Stimulated activated effector memory CD8-positive, alpha-beta T cell treated with anti-CD3 and anti-CD28 coated beads, Interleukin-12 subunit alpha, Interleukin-12 subunit beta, amount 100 ng/mL, for 72 hours (primary cell): ENCODE data around the gene MDP1.
"Not testable (repeated sequence)": the region's sequence is repeated elsewhere in the genome, so short reads cannot be mapped to it uniquely, and the experiment has no call there.

Experiments
- ATAC-seq: fragments of 150-1000 bp; cut with Tn5 transposase; 2 replicates; pipeline ENCODE4 v1.10.0; 2021
- DNase-seq, 2 donors: peaks; one replicate each; pipeline ENCODE4 v3.0.0; 2021 to 2022; ENCODE audit warnings: low spot score in 2 of 2
- H3K27ac Mint-ChIP-seq: one replicate; pipeline ENCODE4 v1.8.0; 2022; ENCODE audit warnings: mild to moderate bottlenecking, mixed read lengths
- H3K36me3 Mint-ChIP-seq: one replicate; pipeline ENCODE4 v1.8.0; 2022; ENCODE audit warnings: mild to moderate bottlenecking, mixed read lengths
- H3K4me1 Mint-ChIP-seq: one replicate; pipeline ENCODE4 v1.8.0; 2022; ENCODE audit warnings: mixed read lengths
- H3K4me3 Mint-ChIP-seq: one replicate; pipeline ENCODE4 v1.8.0; 2022; ENCODE audit warnings: mild to moderate bottlenecking, mixed read lengths
- H3K9me3 Mint-ChIP-seq: one replicate; pipeline ENCODE4 v1.8.0; 2022; ENCODE audit warnings: mixed read lengths

Gene MDP1

DNA sequence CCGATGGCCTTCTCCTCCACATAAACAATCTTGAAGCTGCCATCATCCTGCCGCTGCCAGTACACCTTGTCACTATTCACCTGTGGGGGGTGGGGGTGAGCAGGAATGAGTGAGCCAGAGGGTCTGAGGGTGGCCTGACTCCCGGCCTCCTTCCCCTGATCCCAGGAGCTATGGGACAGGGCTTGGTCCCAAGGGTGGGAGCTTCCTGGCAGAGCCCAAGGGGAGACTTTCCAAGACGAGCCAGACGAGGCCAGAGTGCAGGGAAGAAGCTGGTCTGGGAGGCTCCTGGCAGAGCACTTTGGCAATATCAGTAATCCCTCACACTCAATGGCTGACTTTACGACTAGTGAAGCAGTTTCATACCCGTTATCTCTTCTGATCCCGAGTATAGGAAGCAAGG, 39.6 kb upstream of the MDP1 start:
- peaks cover 5% of the 10 kb centered on the region for H3K36me3 Mint-ChIP-seq
- H3K27ac Mint-ChIP-seq, result no peak overlapping the region
- H3K4me1 Mint-ChIP-seq, result peaks cover 3% of the 10 kb centered on the region
- H3K4me3 Mint-ChIP-seq, result no peak overlapping the region
- no peaks in the 10 kb centered on the region for H3K9me3 Mint-ChIP-seq
- no peak for DNase-seq
- ATAC-seq, result no peak

- ATAC-seq (no peak), DNase-seq (no peak)
- Mint-ChIP-seq H3K9me3 (no peaks in the 10 kb centered on the region), H3K4me1 (peaks cover 9% of the 10 kb centered on the region), H3K4me3 (no peak overlapping the region), H3K36me3 (peaks cover 5% of the 10 kb centered on the region), H3K27ac (no peak overlapping the region)
These were observed 38.9 kb upstream of the MDP1 start for GRCh38 chr14:24254630-24255392.

GRCh38 chr14:24253936-24254335, 38.1 kb upstream of the MDP1 start:
- Mint-ChIP-seq H3K4me1 (peaks cover 14% of the 10 kb centered on the region), H3K36me3 (peaks cover 5% of the 10 kb centered on the region), H3K9me3 (no peaks in the 10 kb centered on the region), H3K27ac (no peak overlapping the region), H3K4me3 (no peak overlapping the region)
- no peak for DNase-seq
- ATAC-seq, result no peak

- Mint-ChIP-seq H3K4me3 (no peak overlapping the region), H3K9me3 (no peaks in the 10 kb centered on the region), H3K27ac (no peak overlapping the region), H3K36me3 (peaks cover 5% of the 10 kb centered on the region), H3K4me1 (peaks cover 19% of the 10 kb centered on the region)
- ATAC-seq, result no peak
- DNase-seq, result no peak
These were observed 36.6 kb upstream of the MDP1 start for GRCh38 chr14:24252289-24253124.

DNA sequence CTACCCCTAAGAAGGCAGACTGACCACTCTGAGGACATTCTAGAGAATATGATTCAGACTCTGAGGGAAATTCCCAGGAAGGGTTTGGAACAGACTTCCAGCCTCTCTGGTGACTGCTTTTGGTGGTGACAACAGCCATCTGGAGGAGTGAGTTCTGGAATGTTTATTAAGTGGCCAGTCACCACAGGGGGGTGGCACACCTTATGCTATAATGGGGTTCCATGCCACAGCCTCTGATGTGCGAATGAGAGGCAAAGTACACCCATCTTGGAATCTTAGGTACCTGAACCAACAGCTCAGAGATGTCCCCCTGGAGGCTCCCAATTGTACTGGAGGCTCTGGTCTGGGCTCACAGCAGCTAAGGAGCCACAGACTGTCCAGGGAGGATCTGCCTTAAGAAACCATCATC, 36.0 kb upstream of the MDP1 start:
- Mint-ChIP-seq H3K36me3 (peaks cover 5% of the 10 kb centered on the region), H3K27ac (peak overlapping the region; percentile 65), H3K4me3 (no peak overlapping the region), H3K9me3 (no peaks in the 10 kb centered on the region), H3K4me1 (peaks cover 25% of the 10 kb centered on the region)
- ATAC-seq (no peak), DNase-seq (no peak)

DNA sequence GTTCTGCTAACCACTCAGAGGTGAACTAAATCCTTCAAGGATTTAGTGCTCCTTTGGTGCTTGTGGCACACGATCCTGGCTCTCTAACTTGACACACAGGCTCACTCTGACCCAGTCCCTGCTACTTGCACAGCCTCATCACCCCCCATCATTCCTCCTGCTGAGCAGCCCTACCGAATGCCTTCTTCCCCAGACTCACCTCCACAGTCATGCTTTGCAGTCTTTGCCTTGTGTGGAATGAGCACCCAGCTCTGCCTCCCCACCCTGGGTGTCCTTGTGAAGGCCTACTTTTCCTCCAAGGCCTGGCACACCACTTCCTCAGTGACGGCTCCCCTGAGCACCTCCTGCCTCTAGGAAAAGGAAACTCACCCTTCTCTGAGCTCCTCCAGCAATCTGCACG, 34.5 kb upstream of the MDP1 start:
- Mint-ChIP-seq H3K9me3 (no peaks in the 10 kb centered on the region), H3K36me3 (peaks cover 4% of the 10 kb centered on the region), H3K27ac (peak overlapping the region; percentile 65), H3K4me3 (no peak overlapping the region), H3K4me1 (peaks cover 29% of the 10 kb centered on the region)
- DNase-seq (no peak), ATAC-seq (no peak)

- Mint-ChIP-seq H3K9me3 (no peaks in the 10 kb centered on the region), H3K27ac (peak overlapping the region; percentile 65), H3K4me3 (no peak overlapping the region), H3K4me1 (peaks cover 34% of the 10 kb centered on the region), H3K36me3 (no peaks in the 10 kb centered on the region)
- no peak for ATAC-seq
- DNase-seq, result no peak
These were observed 33.6 kb upstream of the MDP1 start for GRCh38 chr14:24249230-24250021.

- peaks cover 8% of the 10 kb centered on the region for H3K36me3 Mint-ChIP-seq
- H3K27ac Mint-ChIP-seq, result peak overlapping the region; percentile 88
- DNase-seq (no peak), ATAC-seq (no peak)
- peaks cover 50% of the 10 kb centered on the region for H3K4me1 Mint-ChIP-seq
- no peaks in the 10 kb centered on the region for H3K9me3 Mint-ChIP-seq
- peak overlapping the region; percentile 37 for H3K4me3 Mint-ChIP-seq
These were observed 31.6 kb upstream of the MDP1 start for GRCh38 chr14:24247422-24247821.

DNA sequence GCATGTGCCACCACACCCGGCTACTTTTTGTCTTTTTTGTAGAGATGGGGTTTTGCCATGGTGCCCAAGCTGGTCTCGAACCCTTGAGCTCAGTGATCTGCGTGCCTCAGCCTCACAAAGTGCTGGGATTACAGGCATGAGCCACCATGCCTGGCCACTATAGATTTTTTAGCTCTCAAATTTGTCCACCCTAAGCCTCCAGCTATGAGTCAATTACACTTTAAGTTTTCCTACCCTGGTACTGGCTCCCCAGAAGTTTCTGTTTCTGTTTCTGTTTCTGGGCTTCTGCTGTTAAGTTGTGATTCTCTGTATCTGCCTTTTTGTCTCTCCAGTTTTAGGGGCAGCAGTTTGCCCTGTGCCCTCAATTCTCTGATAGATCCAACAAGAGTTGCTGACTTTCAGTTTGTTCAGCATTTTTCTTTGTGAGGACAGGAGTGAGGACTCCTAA, 30.9 kb upstream of the MDP1 start:
- peak; percentile 35 for ATAC-seq
- Mint-ChIP-seq H3K4me3 (peak overlapping the region; percentile 37), H3K4me1 (peaks cover 50% of the 10 kb centered on the region), H3K27ac (peak overlapping the region; percentile 88), H3K36me3 (peaks cover 15% of the 10 kb centered on the region), H3K9me3 (no peaks in the 10 kb centered on the region)
- peak in 1 of 2 donors; percentile 66 for DNase-seq

GRCh38 chr14:24245350-24245749, 29.5 kb upstream of the MDP1 start:
- not testable (repeated sequence) for DNase-seq, H3K9me3 Mint-ChIP-seq, H3K4me3 Mint-ChIP-seq, ATAC-seq
- Mint-ChIP-seq H3K4me1 (peaks cover 56% of the 10 kb centered on the region), H3K27ac (peak overlapping the region; percentile 84), H3K36me3 (peaks cover 28% of the 10 kb centered on the region)

DNA sequence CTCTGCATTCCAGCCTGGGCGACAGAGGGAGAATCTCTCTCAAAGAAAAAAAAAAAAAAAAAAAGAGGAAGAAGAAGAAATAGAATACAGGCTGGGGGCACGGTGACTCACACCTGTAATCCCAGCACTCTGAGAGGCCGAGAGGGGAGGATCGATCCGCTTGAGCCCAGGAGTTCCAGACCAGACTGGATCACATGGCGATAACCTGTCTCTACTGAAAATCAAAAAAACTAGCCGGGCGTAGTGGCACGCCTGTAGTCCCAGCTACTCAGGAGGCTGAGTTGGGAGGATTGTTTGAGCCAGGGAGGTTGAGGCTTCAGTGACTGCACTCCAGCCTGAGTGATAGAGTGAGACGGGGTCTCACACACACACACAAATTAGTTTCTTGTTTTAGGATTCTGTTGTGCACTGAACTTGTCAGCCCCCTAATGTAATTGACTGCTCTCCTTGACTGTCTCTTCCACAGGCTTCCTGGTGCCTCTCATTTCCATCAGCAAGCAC, 27.5 kb upstream of the MDP1 start:
- no peak for ATAC-seq
- Mint-ChIP-seq H3K4me3 (peak overlapping the region; percentile 91), H3K27ac (peak overlapping the region; percentile 98), H3K36me3 (peaks cover 47% of the 10 kb centered on the region), H3K9me3 (no peaks in the 10 kb centered on the region), H3K4me1 (peaks cover 63% of the 10 kb centered on the region)
- DNase-seq, result no peak

DNA sequence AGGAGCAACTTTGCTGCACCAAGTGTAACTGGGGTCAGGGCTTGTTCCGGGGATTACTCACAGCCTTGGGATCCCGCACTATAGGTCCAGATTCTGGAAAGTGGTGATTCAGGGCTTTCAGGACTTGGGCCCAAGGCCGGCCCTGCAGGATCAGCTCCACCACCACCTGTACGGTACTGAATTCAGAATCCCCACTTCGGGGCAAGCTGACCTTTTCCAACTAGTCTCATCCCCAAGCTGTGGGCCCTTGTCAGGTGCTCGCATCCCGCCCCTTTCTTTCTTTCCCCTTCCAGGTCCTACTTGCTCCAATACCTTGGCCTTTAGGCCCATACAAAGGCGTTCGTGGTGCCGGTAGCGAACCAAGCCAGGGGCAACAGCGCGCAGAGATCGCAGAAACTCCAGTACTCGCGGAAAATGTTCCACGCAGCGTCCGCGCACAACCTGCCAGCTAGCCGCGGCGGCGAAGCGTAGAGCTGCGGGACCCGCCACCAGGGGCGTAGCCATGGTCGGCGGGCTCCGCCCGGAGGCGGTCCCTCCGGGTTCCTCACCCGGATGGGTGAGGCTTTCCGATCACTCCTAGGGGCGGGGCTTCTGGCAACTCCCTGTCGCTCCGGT, 26.1 kb upstream of the MDP1 start:
- H3K4me1 Mint-ChIP-seq, result peaks cover 67% of the 10 kb centered on the region

DNA sequence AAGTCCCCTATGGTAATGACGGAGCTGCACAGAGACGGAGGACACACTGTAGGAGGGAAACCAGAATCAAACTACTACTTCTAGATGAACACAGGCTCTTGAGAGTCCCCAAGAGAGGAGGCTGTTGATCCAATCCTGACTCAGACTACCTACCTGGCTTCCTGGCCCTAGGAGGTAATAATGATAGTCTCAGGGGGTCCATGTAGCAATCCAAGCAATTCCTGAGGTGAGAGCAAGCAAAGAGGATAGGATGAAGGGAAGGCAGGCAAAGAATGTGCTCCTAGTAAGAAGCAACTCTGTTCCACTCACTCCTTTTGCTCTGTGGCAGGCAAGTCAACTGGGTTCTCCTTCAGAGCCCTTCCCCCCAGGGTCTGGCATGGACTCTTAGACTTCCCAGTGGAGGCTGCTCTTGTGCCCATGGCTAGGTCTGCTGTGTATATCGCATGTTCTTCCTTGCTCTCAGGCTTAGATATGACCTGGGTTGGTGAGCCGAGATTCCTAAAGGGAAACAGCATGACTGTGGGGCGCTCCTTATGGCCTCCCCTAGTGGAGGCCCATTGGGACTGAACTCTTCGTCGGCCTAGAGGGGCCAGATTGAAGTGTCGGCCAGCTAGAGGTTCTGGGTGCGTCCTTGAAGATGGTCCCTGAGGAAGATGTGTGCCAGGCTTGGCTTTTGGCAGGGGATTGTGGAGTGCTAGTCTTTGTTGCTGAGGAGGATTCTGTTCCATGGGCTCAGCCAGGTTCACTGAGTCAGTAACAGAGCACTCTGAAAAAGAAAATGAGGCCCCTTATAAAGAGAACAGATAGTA, 24.4 kb upstream of the MDP1 start:
- Mint-ChIP-seq H3K36me3 (peaks cover 76% of the 10 kb centered on the region), H3K4me3 (peak overlapping the region; percentile 91), H3K9me3 (no peaks in the 10 kb centered on the region), H3K4me1 (peaks cover 76% of the 10 kb centered on the region), H3K27ac (peak overlapping the region; percentile 84)
- ATAC-seq (no peak), DNase-seq (no peak)

More for the DNA sequence above, 26.1 kb upstream of the MDP1 start:
- Mint-ChIP-seq H3K4me3 (peak overlapping the region; percentile 91), H3K36me3 (peaks cover 62% of the 10 kb centered on the region), H3K9me3 (no peaks in the 10 kb centered on the region), H3K27ac (peak overlapping the region; percentile 98)
- ATAC-seq (peak; percentile 88), DNase-seq (no peak)

- peaks cover 89% of the 10 kb centered on the region for H3K36me3 Mint-ChIP-seq
- H3K4me1 Mint-ChIP-seq, result peaks cover 80% of the 10 kb centered on the region
- ATAC-seq, result no peak
- H3K27ac Mint-ChIP-seq, result peak overlapping the region; percentile 84
- H3K9me3 Mint-ChIP-seq, result no peaks in the 10 kb centered on the region
- no peak overlapping the region for H3K4me3 Mint-ChIP-seq
- DNase-seq, result no peak
These were observed 22.7 kb upstream of the MDP1 start for GRCh38 chr14:24238527-24239037.
